GM12878 (cell line): ENCODE data around the gene TREM1. TPM values are rescaled to one million over a fixed set of nuclear protein-coding genes. Genes with fewer than 3 reads are reported as not detected.

Source experiments
- ATAC-seq: fragments of 200-7000 bp; cut with Tn5 transposase; 3 replicates; pipeline ENCODE4 v1.9.1; 2020; ENCODE audit warnings: mild to moderate bottlenecking, moderate library complexity
- BruUV-seq: library from RNA; stranded (reverse); fragments of 400-500 nt; replicated peaks from 2 replicates; lab custom pipeline; 2021; lab: Mats Ljungman, UMichigan
- CTCF ChIA-PET: fragments of 300-600 bp; sonication (Branson Sonifier 250); formaldehyde crosslinking; extraction: SDS; loops from one replicate; lab custom pipeline; 2021; ENCODE audit warnings: inconsistent platforms; lab: Yijun Ruan, JAX
- POLR2A ChIA-PET: fragments of 350-600 bp; formaldehyde crosslinking; extraction: SDS; loops from one replicate; lab custom pipeline; 2021; ENCODE audit warnings: inconsistent platforms; lab: Charles Lee
- RAD21 ChIA-PET: fragments of 300-600 bp; sonication (Branson Sonifier 250); formaldehyde crosslinking; loops from one replicate; lab custom pipeline; 2023; ENCODE audit warnings: antibody characterized with exemption; ENCODE audit not compliant: unreplicated experiment; lab: Charles Lee
- SMC1A ChIA-PET: fragments of 300-600 bp; sonication (Branson Sonifier 250); formaldehyde crosslinking; loops from one replicate; lab custom pipeline; 2023; ENCODE audit not compliant: unreplicated experiment, uncharacterized antibody; lab: Charles Lee
- DNase-seq: peaks from one replicate; pipeline ENCODE4 v3.0.0-alpha.2; 2011; ENCODE audit warnings: low read depth, low spot score
- FAIRE-seq: peaks from 3 replicates; lab custom pipeline; 2011; peaks lifted over from hg19 to GRCh38; lab: Jason Lieb, UNC
- H2AFZ ChIP-seq: 2 replicates; pipeline ENCODE4 v1.6.0; 2011; ENCODE audit warnings: low read depth, low read length, control low read depth; ENCODE audit not compliant: control insufficient read depth
- H3K27ac ChIP-seq: 2 replicates; pipeline ENCODE4 v1.5.1; 2011; ENCODE audit warnings: control low read depth; ENCODE audit not compliant: control insufficient read depth, insufficient read depth
- H3K27me3 ChIP-seq, 2 experiments: replicated peaks in 1 of 2; 2 replicates each; pipeline versions ENCODE4 v1.6.0 to v1.6.1; 2011; ENCODE audit warnings: low read length in 1 of 2; ENCODE audit not compliant: control insufficient read depth in 2 of 2, insufficient read depth in 2 of 2
- H3K36me3 ChIP-seq, 2 experiments: 2 replicates each; pipeline ENCODE4 v1.5.1; 2011; ENCODE audit warnings: low read length in 1 of 2; ENCODE audit not compliant: control insufficient read depth in 2 of 2, insufficient read depth in 2 of 2
- H3K4me1 ChIP-seq: 2 replicates; pipeline ENCODE4 v1.6.1; 2011; ENCODE audit warnings: mild to moderate bottlenecking, low read length, moderate library complexity, mixed read lengths; ENCODE audit not compliant: control insufficient read depth, insufficient read depth
- H3K4me2 ChIP-seq: 2 replicates; pipeline ENCODE4 v1.6.0; 2011; ENCODE audit warnings: control low read depth; ENCODE audit not compliant: control insufficient read depth, insufficient read depth
- H3K4me3 ChIP-seq: fragments of 200-600 bp; sonication (generic); 2 replicates; pipeline ENCODE4 v1.5.1; 2016
- H3K79me2 ChIP-seq: 2 replicates; pipeline ENCODE4 v1.6.0; 2011; ENCODE audit warnings: low read length; ENCODE audit not compliant: control insufficient read depth, insufficient read depth
- H3K9ac ChIP-seq: 2 replicates; pipeline ENCODE4 v1.8.0; 2011; ENCODE audit warnings: low read length, control low read depth, mixed read lengths; ENCODE audit not compliant: control insufficient read depth, insufficient read depth
- H3K9me3 ChIP-seq: replicated peaks from 3 replicates; pipeline ENCODE4 v1.5.1; 2011; ENCODE audit warnings: mild to moderate bottlenecking, low read length; ENCODE audit not compliant: control insufficient read depth, insufficient read depth
- H4K20me1 ChIP-seq: 2 replicates; pipeline ENCODE4 v1.6.0; 2011; ENCODE audit not compliant: control insufficient read depth, insufficient read depth
- NR2F1 ChIP-seq: fragments of 450-650 bp; conservative IDR thresholded peaks from 2 replicates; pipeline ENCODE4 v1.6.1; 2017; ENCODE audit warnings: mild to moderate bottlenecking
- PAX8 ChIP-seq: fragments of 450-650 bp; IDR thresholded peaks from 2 replicates; pipeline ENCODE4 v1.6.1; 2017; ENCODE audit warnings: mild to moderate bottlenecking, moderate library complexity
- TCF12 ChIP-seq: IDR thresholded peaks from 2 replicates; pipeline ENCODE4 v1.6.1; 2011; ENCODE audit warnings: low read depth, mild to moderate bottlenecking, low read length
- YY1 ChIP-seq: IDR thresholded peaks from 2 replicates; pipeline ENCODE4 v1.6.1; 2011; ENCODE audit warnings: low read depth, mild to moderate bottlenecking, low read length
- WGBS: methylation state at CpG from one replicate; pipeline ENCODE4 v1.1.6; 2016; ENCODE audit warnings: low lambda C conversion rate; ENCODE audit not compliant: insufficient replicate concordance, insufficient coverage; ENCODE audit errors: missing lambda C conversion rate; 5-methylcytosine and 5-hydroxymethylcytosine counted together
- in situ Hi-C: fragments of 300-500 bp; cut with MboI; formaldehyde crosslinking; loops from 9 replicates; pipeline ENCODE4 v1.14.3; 2018; ENCODE audit warnings: mixed read lengths
- intact Hi-C: fragments of 100-400 bp; cut with micrococcal nuclease; formaldehyde crosslinking; loops from one replicate; pipeline ENCODE4 v1.14.2; 2022; ENCODE audit not compliant: unreplicated experiment
- polyA plus RNA-seq, 11 experiments: library from polyadenylated mRNA; depleted of rRNA in 4 of 11; unstranded in 6 of 11; stranded (reverse) in 5 of 11; fragments of >200 nt; fragmentation: Nextera tagmentation in 4 of 11; fragmentation: Illumina TruSeq in 1 of 11; extraction: Ambion mirVana in 4 of 11; extraction: Trizol in 1 of 11; gene quantifications; 1 replicate in 1 of 11; 2 replicates in 10 of 11; pipeline versions ENCODE4 v1.2.1 to v1.2.3, GENCODE V29; 2011 to 2016; ENCODE audit warnings: inconsistent platforms in 2 of 11, missing spikeins in 2 of 11, low read depth in 1 of 11
- total RNA-seq, 4 experiments: library from RNA; depleted of rRNA in 3 of 4; stranded (reverse); fragments of >200 nt in 3 of 4; fragmentation: Illumina TruSeq in 1 of 4; extraction: Trizol in 1 of 4; gene quantifications; 2 replicates each; pipeline versions ENCODE4 v1.2.1 to v1.2.3, GENCODE V29; 2013 to 2021

Gene TREM1
- total and polyA plus RNA-seq, 10 of the 15 experiments (the other 5 are each of a cell fraction or from before 2014, with no cell fraction given): 0.09 to 2.6 (median 0.28) TPM; not detected in 2

DNA sequence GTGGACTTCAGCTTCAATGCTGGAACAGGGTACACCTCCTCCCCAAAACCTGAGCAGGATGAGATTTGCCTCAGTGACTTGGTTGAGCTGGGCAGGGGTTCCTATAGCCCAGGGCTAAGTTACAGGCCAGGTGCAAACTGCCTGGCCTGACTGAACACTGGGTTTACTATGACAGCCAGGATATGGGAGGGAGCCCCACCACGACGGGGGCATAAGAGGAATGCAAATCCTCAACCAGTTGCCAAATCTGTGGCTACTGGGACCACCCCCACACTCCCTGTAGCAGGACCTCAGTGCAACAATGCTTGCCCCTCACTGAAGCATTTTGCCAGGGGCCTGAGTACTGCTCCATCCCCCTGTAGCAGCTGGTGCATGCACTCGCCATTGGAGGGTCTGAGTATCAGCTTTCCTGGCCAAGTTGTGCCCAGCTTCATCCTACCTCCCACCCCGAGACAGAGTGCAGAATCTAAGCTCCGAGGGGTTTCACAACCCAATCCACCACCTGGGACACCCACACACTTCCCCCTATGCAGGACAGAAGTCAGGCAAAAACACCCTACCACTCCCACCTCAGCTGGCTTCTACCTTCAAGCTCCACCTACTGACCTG, 30.7 kb downstream of the TREM1 start:
- no peak for TF ChIP-seq NR2F1
- 0 out of 2 replicates have a peak, but pooled peaks have one; percentile 21 for TF ChIP-seq TCF12
- Histone ChIP-seq H3K9ac (no peak overlapping the region), H4K20me1 (no peaks in the 10 kb centered on the region), H3K4me1 (peaks cover 19% of the 10 kb centered on the region), H3K27me3 (no peaks in the 10 kb centered on the region), H3K79me2 (no peaks in the 10 kb centered on the region), H3K27ac (no peak overlapping the region), H2AFZ (no peak overlapping the region), H3K4me3 (no peak overlapping the region), H3K36me3 (no peaks in the 10 kb centered on the region), H3K4me2 (peak overlapping the region; percentile 72), H3K9me3 (peaks cover under 1% of the 10 kb centered on the region; the same call in 1 of the 3 replicates)
- in situ Hi-C loops: no loop called here
- ATAC-seq (peak; percentile 28; the same call in 1 of the 3 replicates), DNase-seq (no peak), FAIRE-seq (no peak)
- POLR2A ChIA-PET: no interaction called here
- WGBS: 4% methylated on average over 5 of the region's 5 CpGs
- RAD21 ChIA-PET: interaction anchor here (1.2 kb wide), 1 partner anchor 34 kb away, joined by 4 read pairs; no protein-coding TSS in a partner anchor
- SMC1A ChIA-PET: no interaction called here
- BruUV-seq: no TSS peak
- intact Hi-C loops: no loop called here
- CTCF ChIA-PET: interaction anchor here (1.2 to 1.4 kb wide), 2 partner anchors 17 to 73 kb away, joined by 3 read pairs; no protein-coding TSS in a partner anchor

DNA sequence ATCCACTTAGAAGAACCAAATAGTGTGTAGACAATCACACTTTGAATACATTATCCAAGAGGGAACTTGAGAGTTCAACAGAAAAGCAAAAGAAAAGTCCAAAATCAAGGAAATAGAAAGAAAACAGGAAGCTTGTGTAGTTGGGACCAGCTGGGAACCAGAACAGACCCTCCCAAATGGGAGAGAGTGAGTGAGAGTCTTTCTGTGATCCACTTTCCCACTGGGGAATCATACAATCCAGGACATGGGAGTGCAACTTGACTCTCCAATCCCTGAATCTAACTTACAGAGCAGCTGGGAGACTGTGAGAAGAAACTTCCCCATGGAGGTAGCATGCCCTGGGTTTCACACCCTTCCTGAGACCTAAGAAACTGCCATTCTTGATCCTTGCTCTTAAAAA, 31.4 kb downstream of the TREM1 start:
- Histone ChIP-seq H3K9me3 (no peaks in the 10 kb centered on the region; the same call in 2 of the 3 replicates), H3K36me3 (no peaks in the 10 kb centered on the region), H3K9ac (no peak overlapping the region), H3K79me2 (no peaks in the 10 kb centered on the region), H4K20me1 (no peaks in the 10 kb centered on the region), H3K4me2 (no peak overlapping the region), H3K27me3 (no peaks in the 10 kb centered on the region), H3K4me3 (no peak overlapping the region), H3K27ac (no peak overlapping the region), H3K4me1 (peaks cover 19% of the 10 kb centered on the region), H2AFZ (no peak overlapping the region)
- CTCF ChIA-PET: interaction anchor here (1.0 to 1.4 kb wide), 3 partner anchors 17 to 72 kb away, joined by 3 read pairs; no protein-coding TSS in a partner anchor
- in situ Hi-C loops: no loop called here
- intact Hi-C loops: no loop called here
- POLR2A ChIA-PET: interaction anchor here (0.6 kb wide), 1 partner anchor 466 kb away, joined by 4 read pairs; no protein-coding TSS in a partner anchor
- ATAC-seq (no peak), DNase-seq (no peak), FAIRE-seq (no peak)
- SMC1A ChIA-PET: interaction anchor here (1.0 kb wide), 1 partner anchor 64 kb away, joined by 3 read pairs; no protein-coding TSS in a partner anchor
- BruUV-seq: no TSS peak
- TF ChIP-seq YY1 (peak; percentile 2; the same call in 1 of the 2 replicates), PAX8 (no peak)
- RAD21 ChIA-PET: interaction anchor here (1.2 kb wide), 1 partner anchor 33 kb away, joined by 4 read pairs; no protein-coding TSS in a partner anchor
